ENCODE measurements around the gene TSFM. TPM values are rescaled to one million over a fixed set of nuclear protein-coding genes. Genes with fewer than 3 reads are reported as not detected.
A peak's percentile ranks its signal among the peaks of the same experiment; 100 is the strongest.

Gene TSFM
- total and polyA plus RNA-seq, 9 of the 15 experiments (the other 6 are each of a cell fraction or from before 2014, with no cell fraction given), result 44.6 to 198 (median 60.2) TPM

DNA sequence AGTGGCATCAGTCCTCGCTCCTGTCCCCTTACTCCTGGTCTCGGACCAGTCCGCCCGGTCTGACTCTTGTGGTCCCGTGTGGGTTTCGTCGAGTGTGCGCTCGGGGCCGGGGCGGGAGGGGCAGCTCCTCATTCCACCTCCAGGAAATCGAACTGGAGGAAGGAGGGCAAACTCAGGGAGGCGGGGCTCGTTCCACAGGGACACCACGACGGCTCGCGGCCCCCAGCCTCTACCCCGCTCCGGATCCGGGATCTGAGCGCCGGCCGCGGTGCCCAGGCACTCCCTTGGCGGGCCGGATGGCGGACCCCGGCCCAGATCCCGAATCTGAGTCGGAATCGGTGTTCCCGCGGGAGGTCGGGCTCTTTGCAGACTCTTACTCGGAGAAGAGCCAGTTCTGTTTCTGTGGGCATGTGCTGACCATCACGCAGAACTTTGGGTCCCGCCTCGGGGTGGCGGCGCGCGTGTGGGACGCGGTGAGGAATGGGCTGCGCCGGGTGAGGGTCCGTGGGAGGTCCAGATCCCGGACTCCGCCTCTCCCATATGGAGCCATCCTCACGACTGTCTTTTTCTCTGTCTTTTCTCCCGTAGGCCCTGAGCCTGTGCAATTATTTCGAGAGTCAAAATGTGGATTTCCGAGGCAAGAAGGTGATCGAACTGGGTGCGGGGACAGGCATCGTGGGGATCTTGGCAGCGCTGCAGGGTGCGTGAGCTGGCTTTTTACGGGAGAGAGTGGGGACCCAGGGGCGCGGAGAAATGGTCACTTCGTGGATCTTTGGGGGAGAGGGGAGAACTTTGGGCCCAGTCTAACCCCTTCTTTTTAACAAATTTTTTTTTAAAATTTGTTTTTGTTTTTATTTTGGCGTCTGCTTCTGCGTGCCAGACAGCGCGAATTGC, 9.9 kb upstream of the TSFM start, which contains the start of gene EEF1AKMT3 (continued):
- TF ChIP-seq, protein P1, sequence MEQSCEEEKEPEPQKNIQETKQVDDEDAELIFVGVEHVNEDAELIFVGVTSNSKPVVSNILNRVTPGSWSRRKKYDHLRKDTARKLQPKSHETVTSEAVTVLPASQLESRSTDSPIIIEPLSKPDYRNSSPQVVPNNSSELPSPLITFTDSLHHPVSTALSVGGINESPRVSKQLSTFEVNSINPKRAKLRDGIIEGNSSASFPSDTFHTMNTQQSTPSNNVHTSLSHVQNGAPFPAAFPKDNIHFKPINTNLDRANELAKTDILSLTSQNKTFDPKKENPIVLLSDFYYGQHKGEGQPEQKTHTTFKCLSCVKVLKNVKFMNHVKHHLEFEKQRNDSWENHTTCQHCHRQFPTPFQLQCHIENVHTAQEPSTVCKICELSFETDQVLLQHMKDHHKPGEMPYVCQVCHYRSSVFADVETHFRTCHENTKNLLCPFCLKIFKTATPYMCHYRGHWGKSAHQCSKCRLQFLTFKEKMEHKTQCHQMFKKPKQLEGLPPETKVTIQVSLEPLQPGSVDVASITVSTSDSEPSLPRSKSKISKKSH (CRISPR knock-in tag; IDR thresholded peaks at IDR 0.05), result no peak
- peak; percentile 18; the same call in 1 of the 2 replicates for TF ChIP-seq PHF8 (IDR thresholded peaks at IDR 0.05; ENCODE audit: borderline replicate concordance, low read length)
- TF ChIP-seq, protein P2, sequence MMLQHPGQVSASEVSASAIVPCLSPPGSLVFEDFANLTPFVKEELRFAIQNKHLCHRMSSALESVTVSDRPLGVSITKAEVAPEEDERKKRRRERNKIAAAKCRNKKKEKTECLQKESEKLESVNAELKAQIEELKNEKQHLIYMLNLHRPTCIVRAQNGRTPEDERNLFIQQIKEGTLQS (IDR thresholded peaks at IDR 0.05), result no peak
- TF ChIP-seq, protein P2 (CRISPR knock-in tag; conservative IDR thresholded peaks at IDR 0.05), result no peak
- TF ChIP-seq RBFOX2 (IDR thresholded peaks at IDR 0.05; ENCODE audit: low read depth, low read length), result peak; percentile 83
- TF ChIP-seq, protein P3, sequence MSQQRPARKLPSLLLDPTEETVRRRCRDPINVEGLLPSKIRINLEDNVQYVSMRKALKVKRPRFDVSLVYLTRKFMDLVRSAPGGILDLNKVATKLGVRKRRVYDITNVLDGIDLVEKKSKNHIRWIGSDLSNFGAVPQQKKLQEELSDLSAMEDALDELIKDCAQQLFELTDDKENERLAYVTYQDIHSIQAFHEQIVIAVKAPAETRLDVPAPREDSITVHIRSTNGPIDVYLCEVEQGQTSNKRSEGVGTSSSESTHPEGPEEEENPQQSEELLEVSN (IDR thresholded peaks at IDR 0.05; ENCODE audit: borderline replicate concordance in 1 of 2, extremely low read depth in 1 of 2, insufficient read depth in 1 of 2, insufficient read length in 1 of 2, low read depth in 1 of 2, low read length in 1 of 2, poor library complexity in 1 of 2, severe bottlenecking in 1 of 2), result peak in 1 of 2 experiments; percentile 66
- TF ChIP-seq, protein P4, sequence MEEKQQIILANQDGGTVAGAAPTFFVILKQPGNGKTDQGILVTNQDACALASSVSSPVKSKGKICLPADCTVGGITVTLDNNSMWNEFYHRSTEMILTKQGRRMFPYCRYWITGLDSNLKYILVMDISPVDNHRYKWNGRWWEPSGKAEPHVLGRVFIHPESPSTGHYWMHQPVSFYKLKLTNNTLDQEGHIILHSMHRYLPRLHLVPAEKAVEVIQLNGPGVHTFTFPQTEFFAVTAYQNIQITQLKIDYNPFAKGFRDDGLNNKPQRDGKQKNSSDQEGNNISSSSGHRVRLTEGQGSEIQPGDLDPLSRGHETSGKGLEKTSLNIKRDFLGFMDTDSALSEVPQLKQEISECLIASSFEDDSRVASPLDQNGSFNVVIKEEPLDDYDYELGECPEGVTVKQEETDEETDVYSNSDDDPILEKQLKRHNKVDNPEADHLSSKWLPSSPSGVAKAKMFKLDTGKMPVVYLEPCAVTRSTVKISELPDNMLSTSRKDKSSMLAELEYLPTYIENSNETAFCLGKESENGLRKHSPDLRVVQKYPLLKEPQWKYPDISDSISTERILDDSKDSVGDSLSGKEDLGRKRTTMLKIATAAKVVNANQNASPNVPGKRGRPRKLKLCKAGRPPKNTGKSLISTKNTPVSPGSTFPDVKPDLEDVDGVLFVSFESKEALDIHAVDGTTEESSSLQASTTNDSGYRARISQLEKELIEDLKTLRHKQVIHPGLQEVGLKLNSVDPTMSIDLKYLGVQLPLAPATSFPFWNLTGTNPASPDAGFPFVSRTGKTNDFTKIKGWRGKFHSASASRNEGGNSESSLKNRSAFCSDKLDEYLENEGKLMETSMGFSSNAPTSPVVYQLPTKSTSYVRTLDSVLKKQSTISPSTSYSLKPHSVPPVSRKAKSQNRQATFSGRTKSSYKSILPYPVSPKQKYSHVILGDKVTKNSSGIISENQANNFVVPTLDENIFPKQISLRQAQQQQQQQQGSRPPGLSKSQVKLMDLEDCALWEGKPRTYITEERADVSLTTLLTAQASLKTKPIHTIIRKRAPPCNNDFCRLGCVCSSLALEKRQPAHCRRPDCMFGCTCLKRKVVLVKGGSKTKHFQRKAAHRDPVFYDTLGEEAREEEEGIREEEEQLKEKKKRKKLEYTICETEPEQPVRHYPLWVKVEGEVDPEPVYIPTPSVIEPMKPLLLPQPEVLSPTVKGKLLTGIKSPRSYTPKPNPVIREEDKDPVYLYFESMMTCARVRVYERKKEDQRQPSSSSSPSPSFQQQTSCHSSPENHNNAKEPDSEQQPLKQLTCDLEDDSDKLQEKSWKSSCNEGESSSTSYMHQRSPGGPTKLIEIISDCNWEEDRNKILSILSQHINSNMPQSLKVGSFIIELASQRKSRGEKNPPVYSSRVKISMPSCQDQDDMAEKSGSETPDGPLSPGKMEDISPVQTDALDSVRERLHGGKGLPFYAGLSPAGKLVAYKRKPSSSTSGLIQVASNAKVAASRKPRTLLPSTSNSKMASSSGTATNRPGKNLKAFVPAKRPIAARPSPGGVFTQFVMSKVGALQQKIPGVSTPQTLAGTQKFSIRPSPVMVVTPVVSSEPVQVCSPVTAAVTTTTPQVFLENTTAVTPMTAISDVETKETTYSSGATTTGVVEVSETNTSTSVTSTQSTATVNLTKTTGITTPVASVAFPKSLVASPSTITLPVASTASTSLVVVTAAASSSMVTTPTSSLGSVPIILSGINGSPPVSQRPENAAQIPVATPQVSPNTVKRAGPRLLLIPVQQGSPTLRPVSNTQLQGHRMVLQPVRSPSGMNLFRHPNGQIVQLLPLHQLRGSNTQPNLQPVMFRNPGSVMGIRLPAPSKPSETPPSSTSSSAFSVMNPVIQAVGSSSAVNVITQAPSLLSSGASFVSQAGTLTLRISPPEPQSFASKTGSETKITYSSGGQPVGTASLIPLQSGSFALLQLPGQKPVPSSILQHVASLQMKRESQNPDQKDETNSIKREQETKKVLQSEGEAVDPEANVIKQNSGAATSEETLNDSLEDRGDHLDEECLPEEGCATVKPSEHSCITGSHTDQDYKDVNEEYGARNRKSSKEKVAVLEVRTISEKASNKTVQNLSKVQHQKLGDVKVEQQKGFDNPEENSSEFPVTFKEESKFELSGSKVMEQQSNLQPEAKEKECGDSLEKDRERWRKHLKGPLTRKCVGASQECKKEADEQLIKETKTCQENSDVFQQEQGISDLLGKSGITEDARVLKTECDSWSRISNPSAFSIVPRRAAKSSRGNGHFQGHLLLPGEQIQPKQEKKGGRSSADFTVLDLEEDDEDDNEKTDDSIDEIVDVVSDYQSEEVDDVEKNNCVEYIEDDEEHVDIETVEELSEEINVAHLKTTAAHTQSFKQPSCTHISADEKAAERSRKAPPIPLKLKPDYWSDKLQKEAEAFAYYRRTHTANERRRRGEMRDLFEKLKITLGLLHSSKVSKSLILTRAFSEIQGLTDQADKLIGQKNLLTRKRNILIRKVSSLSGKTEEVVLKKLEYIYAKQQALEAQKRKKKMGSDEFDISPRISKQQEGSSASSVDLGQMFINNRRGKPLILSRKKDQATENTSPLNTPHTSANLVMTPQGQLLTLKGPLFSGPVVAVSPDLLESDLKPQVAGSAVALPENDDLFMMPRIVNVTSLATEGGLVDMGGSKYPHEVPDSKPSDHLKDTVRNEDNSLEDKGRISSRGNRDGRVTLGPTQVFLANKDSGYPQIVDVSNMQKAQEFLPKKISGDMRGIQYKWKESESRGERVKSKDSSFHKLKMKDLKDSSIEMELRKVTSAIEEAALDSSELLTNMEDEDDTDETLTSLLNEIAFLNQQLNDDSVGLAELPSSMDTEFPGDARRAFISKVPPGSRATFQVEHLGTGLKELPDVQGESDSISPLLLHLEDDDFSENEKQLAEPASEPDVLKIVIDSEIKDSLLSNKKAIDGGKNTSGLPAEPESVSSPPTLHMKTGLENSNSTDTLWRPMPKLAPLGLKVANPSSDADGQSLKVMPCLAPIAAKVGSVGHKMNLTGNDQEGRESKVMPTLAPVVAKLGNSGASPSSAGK (IDR thresholded peaks at IDR 0.05), result peak; percentile 73
- TF ChIP-seq BHLHE40 (IDR thresholded peaks at IDR 0.05; ENCODE audit: low read length), result 0 out of 2 replicates have a peak, but pooled peaks have one; percentile 3
- TF ChIP-seq ZBTB1 (CRISPR knock-in tag; IDR thresholded peaks at IDR 0.05; ENCODE audit: borderline replicate concordance, low read depth), result 0 out of 2 replicates have a peak, but pooled peaks have one; percentile 67

Measured in K562 (cell line).